ENCODE measurements around the gene DLX3.

The DLX3 gene

DNA sequence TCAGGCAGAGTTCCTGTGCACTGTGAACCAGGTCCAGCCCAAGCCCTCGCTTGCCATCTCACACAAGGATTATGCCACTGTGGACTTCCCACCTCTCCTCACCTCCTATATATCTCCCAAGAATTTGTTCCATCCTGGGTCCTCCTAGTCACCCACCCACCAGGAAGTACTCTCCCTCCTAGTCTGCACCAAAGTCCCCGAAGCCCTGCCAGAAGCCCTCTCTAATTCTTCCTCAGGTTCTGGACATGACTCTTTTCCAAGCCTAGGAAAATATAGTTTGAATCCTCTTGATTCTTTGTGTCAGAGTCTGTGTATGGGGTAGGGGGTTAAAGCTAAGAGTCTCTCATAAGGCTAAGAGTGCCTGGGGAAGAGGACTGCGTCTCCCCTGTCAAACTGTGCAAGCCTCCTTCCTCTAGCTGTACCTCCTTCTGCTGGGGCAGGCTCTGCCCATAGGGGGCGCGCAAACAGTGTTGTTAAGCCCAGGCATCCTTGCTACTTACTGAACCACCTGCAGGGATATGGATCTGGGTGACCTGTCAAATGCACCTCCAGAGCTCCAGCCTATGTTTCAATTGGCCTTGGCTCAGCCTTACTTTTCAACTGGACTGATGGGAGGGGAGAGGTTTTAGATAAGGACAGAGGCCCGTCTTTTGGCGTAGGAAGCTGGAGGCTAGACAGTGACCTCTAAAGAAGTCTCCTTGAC, 42.7 kb downstream of the DLX3 start:
- DNase-seq: peak; percentile 72 to 74

DNA sequence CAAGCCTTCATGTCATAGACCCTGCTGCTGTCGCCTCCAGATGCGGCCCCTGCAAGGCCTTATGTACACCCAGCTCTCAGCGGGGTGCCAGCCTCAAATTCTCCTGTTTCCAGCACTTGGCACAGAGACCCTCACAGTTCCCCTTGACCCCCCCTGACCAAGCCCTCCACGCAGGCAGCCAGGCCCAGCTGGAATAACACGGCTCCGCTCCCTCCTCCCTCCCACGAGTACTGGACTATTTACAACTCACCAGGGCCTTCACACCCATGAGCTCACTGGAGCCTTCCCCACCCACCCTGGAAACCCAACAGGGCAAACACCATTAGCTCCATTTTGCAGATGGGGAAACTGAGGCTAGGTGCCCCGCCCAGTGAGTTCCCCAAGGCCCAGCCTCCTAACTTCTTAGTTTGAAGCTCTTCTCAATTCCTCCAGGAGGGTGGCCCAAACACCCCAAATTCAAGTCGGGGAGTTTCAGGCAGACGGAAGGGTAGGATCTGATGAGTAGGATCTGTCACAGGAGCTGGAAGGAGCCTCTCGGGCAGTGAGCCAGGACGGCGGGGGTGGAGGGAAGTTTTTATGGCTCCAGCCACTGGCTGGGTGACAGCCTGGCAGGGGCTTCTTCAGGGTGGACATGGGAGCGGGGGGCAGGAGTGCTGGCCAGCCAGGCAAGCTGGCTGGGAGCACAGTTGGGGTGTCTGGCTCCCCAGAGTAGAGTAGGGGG, 43.5 kb downstream of the DLX3 start:
- no peak for DNase-seq

DNA sequence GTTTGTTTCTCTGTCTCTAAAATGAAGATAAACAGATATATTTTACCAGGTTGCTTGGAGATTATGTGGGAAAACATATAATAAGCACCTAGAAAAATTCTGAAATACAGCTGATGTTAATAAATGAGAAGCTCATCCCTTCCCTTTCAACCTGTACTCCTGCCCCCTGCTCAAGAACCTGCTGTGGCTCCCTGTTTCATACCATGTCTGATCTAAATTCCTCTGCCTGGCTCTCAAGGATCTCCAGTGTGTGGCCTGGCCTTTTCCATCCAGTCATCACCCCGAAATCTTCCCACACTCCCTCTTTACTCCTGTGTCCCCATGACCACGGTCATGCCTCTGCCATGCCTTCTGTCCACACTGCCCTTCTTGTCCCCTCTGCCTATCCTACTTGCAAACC, 45.4 kb downstream of the DLX3 start:
- no peak for DNase-seq

DNA sequence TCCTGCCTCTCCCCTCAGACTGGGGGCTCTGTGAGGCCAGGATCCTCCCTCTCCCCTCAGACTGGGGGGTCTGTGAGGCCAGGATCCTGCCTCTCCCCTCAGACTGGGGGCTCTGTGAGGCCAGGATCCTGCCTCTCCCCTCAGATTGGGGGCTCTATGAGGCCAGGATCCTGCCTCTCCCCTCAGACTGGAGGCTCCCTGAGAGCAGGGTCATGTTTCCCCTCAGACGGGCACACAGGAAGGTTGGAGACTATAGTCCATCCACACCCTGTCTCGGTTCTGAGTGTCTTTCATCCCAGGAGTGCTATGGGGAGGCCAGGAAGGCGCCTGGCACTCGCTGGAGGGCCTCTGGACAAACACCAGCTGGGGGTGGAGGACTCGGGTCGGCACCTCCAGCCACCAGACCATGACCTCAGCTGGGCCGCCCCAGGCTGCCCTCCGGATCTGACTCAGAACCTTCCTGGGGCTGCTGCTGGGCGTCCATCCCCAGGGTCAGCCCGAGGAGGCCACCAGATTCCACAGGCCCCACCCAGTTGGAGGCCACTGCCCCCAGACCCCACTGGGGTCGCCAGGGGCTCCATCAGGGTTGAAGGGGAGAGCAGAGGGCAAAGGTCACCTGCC, 48.0 kb downstream of the DLX3 start:
- no peak for DNase-seq

DNA sequence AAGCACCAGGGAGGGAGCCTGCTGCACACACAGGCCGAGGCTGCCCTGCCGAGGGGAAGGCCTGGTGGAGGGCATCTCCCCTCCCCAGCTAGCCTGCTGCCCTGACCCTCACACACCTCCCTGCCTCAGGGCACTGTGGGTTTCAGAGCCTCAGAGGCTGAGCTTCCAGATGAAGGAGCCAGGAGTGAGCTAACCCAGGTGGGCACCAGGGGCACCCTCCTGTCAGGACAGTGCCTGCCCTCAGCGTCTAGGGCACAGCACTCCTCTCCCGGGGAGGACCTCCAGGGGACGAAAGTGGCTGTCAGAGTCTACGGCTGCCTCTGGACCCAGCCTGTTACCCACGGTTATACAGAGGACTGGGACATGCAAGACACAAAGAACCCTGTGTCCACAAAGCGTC, 48.8 kb downstream of the DLX3 start:
- DNase-seq: no peak

DNA sequence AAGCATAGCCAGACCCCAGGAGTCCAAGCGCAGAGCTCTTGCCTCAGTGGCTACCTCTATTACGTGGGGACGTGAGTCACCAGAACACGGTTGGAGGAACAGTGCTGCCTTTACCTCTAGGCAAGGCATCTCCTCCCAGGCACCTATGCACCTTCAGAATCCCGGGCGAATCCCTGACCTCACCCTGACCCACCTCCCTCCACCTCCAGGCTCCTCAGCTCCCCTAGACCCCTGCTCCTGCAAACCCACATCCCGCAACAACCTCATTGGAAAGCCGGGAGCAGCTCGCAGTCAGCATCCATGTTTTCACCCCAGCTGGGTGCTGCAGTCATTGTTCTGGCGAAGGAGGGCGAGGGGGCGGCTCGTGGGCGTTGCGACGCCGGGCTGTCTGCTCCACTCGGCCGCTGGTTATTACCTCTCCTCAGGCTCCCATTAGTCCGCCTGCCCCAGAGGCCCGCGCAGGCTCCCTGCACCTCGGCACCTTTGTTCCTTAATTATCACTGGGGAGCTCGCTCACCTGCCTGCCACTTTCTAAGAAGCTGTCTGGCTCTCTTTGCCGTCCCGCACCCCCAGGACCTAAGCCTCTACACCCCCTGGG, 50.7 kb downstream of the DLX3 start:
- peak; percentile 16 to 33 for DNase-seq

DNA sequence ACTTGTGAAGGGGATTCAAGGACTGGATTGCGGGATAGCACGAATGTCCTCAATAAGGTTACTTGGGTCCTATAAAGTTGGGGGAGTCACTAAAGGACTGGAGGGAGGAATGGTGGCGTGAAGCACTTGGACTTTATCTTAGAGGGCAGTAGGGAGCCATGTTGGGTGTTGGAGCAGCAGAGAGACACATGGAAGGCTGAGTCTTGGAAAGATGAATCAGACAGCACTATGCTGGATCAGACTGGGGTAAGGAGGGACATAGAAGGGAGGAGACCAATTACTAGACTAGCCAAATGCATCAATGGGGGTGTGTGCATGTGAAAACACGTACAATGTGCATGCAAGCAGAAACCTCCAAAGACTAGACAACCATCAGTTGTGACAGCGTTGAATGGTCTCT, 52.1 kb downstream of the DLX3 start:
- no peak for DNase-seq

DNA sequence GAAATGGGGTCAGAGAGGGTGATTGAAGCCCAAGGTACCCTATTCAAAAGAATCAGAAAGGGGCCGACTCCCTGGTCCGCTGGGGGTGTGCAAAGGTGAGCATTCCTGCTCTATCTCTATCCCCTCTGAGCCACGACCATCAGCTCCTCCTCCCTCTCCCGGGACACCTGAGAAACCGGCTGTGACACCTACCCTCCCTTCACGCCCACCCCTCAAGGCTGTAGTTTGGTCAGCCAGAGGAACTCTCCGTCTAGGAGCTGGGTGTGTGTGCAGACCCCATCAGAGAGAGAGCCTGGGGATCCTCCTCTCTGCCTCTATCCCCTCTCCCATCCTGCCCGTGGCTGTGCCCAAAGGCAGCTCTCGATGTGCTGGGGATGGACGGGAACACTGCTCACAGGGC, 53.6 kb downstream of the DLX3 start:
- no peak for DNase-seq

Measured in NCI-H2081 (cell line).